ENCODE results near the gene SLIT3. TPM values are rescaled to one million over a fixed set of nuclear protein-coding genes. Genes with fewer than 3 reads are reported as not detected.

Gene SLIT3
- total RNA-seq, 1 donor from 2014 or later = 52.8 TPM

DNA sequence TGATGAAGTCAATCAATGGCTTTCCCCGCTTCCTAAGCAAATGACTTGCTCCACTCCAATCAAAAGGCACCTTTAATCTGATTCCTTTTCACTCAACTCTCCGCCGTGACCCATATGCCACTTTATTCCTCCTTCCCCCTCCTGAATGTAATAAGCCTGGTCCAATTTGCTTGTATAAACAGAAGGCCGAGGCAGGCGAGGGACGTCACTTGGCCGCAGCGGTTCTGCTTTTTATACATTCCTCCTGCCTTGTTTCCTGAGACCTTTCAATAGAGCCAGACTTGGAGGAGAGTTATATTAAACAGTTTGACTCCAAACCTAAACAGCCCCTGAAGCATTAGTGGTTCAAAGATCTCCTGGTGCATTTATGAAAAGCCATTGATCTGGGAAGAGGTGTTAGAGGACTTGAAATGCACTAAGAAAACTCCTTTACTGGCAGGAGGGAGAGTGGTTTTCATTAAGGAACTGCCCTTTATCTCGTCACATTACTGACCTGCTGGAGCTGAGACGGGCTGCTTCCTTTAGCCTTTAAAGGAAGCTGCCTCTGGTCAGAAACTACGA is 273.4 kb downstream of the SLIT3 start:
- intact Hi-C loops (cut with DNase I) = no loop called here
- Histone ChIP-seq H3K27ac (no peak overlapping the region), H3K36me3 (no peaks in the 10 kb centered on the region), H3K4me3 (no peak overlapping the region), H3K9me3 (no peaks in the 10 kb centered on the region), H3K27me3 (no peaks in the 10 kb centered on the region), H3K4me1 (peaks cover 8% of the 10 kb centered on the region)
- TF ChIP-seq, protein P1, sequence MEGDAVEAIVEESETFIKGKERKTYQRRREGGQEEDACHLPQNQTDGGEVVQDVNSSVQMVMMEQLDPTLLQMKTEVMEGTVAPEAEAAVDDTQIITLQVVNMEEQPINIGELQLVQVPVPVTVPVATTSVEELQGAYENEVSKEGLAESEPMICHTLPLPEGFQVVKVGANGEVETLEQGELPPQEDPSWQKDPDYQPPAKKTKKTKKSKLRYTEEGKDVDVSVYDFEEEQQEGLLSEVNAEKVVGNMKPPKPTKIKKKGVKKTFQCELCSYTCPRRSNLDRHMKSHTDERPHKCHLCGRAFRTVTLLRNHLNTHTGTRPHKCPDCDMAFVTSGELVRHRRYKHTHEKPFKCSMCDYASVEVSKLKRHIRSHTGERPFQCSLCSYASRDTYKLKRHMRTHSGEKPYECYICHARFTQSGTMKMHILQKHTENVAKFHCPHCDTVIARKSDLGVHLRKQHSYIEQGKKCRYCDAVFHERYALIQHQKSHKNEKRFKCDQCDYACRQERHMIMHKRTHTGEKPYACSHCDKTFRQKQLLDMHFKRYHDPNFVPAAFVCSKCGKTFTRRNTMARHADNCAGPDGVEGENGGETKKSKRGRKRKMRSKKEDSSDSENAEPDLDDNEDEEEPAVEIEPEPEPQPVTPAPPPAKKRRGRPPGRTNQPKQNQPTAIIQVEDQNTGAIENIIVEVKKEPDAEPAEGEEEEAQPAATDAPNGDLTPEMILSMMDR (IDR thresholded peaks at IDR 0.05) = no peak
- TF ChIP-seq POLR2A (IDR thresholded peaks at IDR 0.05) = no peak
- no peak for DNase-seq (ENCODE audit: extremely low spot score in 2 of 2)

DNA sequence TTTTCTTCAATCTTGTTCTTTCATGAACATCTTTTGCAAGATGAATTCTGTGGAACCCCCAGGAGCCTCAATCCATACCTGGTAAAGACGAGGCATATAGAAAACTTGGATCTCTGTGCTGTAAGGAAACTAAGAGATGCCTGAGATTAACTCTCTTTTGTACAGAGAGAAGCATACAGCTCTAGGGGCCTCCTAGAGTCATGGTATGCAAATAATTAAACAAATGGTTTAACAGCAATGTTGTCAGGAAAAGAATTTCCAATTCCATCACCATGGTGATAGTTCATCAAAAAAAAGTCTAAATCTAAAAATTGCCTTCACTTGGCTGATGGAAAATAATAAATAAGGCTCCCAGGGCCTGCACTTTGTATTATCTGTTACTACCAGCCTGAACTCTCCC is 275.4 kb downstream of the SLIT3 start:
- TF ChIP-seq POLR2A (IDR thresholded peaks at IDR 0.05) (no peak), POLR2AphosphoS5 (IDR thresholded peaks at IDR 0.05; ENCODE audit: insufficient read depth in 1 of 2, low read depth in 1 of 2) (no peak)
- TF ChIP-seq, protein P1 (IDR thresholded peaks at IDR 0.05) = no peak
- H3K9me3 ChIP-seq = no peaks in the 10 kb centered on the region
- DNase-seq (ENCODE audit: extremely low spot score in 2 of 2) = no peak
- H3K36me3 ChIP-seq = no peaks in the 10 kb centered on the region
- H3K4me1 ChIP-seq = peaks cover 8% of the 10 kb centered on the region
- intact Hi-C loops (cut with DNase I) = no loop called here
- H3K27me3 ChIP-seq = no peaks in the 10 kb centered on the region
- H3K27ac ChIP-seq = no peak overlapping the region
- H3K4me3 ChIP-seq = no peak overlapping the region

DNA sequence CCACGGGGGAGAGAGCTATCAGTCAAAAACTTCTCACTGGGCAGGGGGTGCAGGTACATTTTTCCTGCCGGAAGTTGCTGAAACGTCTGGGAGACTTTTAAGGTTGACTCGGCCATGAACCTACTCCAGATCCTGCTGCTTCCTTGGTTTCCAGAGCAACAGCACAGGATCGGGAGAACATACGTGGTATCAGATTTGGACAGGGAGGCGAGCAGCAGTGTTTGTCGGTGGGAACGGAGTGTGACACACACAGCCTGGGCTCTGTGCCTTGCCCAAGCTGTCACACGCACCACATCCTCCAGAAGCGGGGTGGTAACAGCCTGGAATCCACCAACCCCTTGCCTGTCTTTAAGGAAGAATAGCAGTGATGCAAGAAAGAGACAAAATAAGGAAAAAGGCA is 276.5 kb downstream of the SLIT3 start:
- Histone ChIP-seq H3K4me3 (no peak overlapping the region), H3K9me3 (no peaks in the 10 kb centered on the region), H3K27ac (no peak overlapping the region), H3K36me3 (no peaks in the 10 kb centered on the region), H3K27me3 (no peaks in the 10 kb centered on the region), H3K4me1 (peaks cover 3% of the 10 kb centered on the region)
- intact Hi-C loops (cut with DNase I) = no loop called here
- no peak for DNase-seq (ENCODE audit: extremely low spot score in 2 of 2)
- TF ChIP-seq POLR2AphosphoS5 (IDR thresholded peaks at IDR 0.05; ENCODE audit: insufficient read depth in 1 of 2, low read depth in 1 of 2) (no peak), POLR2A (IDR thresholded peaks at IDR 0.05) (no peak)
- TF ChIP-seq, protein P1 (IDR thresholded peaks at IDR 0.05) = no peak

DNA sequence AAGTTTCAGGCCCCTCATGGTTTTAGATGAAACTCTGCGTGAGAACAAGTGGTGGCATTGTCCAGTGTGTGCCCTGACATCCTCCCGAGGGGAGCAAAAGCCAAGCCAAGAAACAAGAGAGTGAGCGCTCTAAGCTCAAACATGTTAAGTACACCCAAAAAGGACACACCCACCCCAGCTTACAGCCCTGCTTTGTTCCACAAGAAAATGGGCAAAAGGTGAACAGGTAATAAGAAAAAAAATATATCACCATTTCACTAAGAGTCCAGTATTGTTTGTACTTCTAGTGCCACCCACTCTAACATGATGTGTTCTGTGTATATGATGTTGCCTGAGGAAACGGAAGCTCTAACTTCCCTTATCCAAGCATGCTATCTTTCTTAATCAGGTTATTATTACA is 278.2 kb downstream of the SLIT3 start:
- Histone ChIP-seq H3K4me1 (no peaks in the 10 kb centered on the region), H3K27ac (no peak overlapping the region), H3K9me3 (no peaks in the 10 kb centered on the region), H3K27me3 (no peaks in the 10 kb centered on the region), H3K36me3 (no peaks in the 10 kb centered on the region), H3K4me3 (no peak overlapping the region)
- no peak for DNase-seq (ENCODE audit: extremely low spot score in 2 of 2)
- TF ChIP-seq, protein P1 (IDR thresholded peaks at IDR 0.05) = no peak
- TF ChIP-seq POLR2A (IDR thresholded peaks at IDR 0.05) (no peak), POLR2AphosphoS5 (IDR thresholded peaks at IDR 0.05; ENCODE audit: insufficient read depth in 1 of 2, low read depth in 1 of 2) (no peak)
- intact Hi-C loops (cut with DNase I) = no loop called here

DNA sequence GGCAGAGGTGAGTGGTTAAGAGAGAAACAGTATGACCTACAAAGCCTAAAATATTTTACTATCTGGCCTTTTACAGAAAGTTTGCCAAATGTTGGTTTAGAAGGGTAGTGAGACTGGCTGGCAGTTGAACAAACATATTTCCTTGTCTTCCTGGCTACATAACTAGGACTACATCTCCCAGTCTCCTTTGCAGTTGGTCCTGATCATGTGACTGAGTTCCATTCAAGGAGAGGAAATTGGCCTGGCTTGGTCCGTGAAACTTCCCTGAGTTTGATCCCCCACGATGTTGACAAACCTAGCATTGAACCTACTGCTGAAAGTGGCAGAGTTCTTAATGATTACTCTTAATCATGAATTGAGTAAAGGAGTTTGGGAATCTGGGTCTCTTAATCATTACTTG is 280.8 kb downstream of the SLIT3 start:
- no peak overlapping the region for H3K4me3 ChIP-seq
- H3K4me1 ChIP-seq = no peaks in the 10 kb centered on the region
- DNase-seq (ENCODE audit: extremely low spot score in 2 of 2) = no peak
- TF ChIP-seq POLR2A (IDR thresholded peaks at IDR 0.05) (no peak), POLR2AphosphoS5 (IDR thresholded peaks at IDR 0.05; ENCODE audit: insufficient read depth in 1 of 2, low read depth in 1 of 2) (no peak)
- TF ChIP-seq, protein P1 (IDR thresholded peaks at IDR 0.05) = no peak
- no peaks in the 10 kb centered on the region for H3K9me3 ChIP-seq
- H3K27me3 ChIP-seq = no peaks in the 10 kb centered on the region
- no peak overlapping the region for H3K27ac ChIP-seq
- intact Hi-C loops (cut with DNase I) = no loop called here
- no peaks in the 10 kb centered on the region for H3K36me3 ChIP-seq
